Activated T-cell treated with anti-CD3 and anti-CD28 coated beads for 24 hours (primary cell): Measurements from ENCODE around the gene CPLX1.

Source experiments
- DNase-seq: peaks from one replicate; pipeline ENCODE4 v3.0.0-alpha.2; 2020; ENCODE audit warnings: low read depth

CPLX1 gene

DNA sequence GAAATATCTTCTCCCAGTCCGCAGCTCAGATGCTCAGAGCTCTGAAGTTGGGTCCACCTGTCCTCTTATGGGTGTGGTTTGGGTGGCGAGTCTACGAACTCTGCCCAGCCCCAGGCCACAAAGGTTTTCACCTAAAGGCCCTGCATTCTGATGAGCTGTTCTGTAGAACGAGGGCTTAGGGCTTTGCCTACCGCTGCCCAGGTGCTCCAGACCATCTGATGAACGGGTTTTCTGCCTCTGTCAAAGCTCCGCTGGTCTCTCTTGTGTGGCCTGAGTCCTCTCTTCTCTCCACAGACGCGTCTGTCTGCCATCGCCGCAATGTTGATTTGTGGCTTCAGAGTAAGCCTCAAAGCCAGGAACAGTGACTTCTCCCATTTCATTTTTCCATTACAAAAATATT, 28.4 kb upstream of the CPLX1 start:
- DNase-seq = no peak

DNA sequence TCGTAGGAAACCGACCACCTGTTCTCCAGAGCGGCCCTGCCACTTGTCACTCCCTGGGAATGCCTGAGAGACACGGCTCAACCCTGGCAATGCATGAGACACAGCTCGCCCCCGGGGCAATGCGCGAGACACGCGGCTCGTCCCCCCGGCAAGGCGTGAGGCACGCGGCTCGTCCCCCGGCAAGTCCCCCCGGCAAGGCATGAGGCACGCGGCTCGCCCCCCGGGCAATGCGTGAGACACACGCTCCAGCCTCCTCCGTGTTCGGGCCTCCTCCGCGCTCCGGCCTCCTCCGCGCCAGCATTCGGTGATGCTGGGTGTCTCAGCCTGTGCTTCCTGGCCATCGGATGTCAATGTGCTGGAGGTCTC, 27.5 kb upstream of the CPLX1 start:
- no peak for DNase-seq

DNA sequence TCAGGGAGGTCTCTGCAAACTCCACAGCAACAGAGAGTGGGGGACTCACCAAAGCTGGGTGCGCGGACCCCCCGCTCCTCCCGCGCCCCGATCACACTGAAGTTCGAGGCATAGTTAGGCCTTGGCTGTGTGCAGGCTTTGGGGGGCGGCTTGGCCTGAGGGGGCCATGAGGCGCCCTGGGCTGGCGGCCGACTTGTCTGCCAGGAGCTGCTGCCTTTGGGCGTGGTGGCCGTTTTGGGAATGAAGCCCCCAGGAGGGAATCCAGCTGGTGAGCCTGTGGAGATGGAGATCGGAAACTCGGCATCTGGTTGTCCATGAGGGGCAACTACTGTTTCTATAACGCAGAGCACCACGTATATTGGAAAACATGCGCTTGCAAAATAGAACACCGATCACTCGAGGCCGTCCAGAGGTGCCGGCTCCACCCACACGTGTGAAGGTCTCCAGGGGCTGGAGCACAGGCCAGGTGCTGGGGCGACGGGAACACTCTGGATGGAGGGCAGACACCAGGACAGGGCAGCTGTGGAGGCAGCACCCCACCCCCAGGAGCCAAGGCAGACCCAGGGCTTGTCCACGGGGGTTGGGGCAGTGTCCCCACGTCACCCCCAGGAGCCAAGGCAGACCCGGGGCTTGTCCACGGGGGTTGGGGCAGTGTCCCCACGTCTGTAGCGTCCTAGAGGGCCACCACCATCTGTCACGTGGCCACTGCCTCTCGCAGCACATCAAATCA, 25.9 kb upstream of the CPLX1 start:
- no peak for DNase-seq

DNA sequence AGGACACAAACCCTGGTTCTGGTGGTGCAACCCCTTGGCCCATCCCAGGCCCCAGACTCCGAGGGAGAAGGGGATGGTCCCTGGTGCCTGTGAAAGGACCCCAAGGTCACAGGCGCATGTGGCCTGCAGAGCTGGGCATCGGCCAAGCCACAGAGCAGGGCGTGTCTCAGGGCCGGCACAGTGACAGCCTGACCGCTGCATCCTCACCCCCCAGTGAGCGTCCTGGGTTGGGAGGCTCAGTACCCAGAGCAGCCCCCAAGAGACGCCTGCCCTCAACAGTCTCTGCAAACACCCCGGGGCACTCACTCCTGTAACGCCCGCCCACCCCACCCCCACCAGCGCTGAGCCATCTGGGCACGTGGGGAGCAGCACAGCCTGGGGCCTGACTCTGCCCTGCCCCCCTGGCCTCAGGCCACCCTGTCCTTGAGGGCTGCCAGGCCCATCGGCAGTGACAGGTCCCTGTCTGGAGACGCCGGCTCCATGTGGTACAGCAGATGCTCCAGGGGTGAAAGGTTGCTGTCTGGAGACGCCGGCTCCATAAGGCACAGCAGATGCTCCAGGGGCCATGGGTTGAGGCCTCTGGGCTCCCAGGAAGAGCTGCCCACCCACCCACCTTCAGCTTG, 24.5 kb upstream of the CPLX1 start:
- DNase-seq = no peak

DNA sequence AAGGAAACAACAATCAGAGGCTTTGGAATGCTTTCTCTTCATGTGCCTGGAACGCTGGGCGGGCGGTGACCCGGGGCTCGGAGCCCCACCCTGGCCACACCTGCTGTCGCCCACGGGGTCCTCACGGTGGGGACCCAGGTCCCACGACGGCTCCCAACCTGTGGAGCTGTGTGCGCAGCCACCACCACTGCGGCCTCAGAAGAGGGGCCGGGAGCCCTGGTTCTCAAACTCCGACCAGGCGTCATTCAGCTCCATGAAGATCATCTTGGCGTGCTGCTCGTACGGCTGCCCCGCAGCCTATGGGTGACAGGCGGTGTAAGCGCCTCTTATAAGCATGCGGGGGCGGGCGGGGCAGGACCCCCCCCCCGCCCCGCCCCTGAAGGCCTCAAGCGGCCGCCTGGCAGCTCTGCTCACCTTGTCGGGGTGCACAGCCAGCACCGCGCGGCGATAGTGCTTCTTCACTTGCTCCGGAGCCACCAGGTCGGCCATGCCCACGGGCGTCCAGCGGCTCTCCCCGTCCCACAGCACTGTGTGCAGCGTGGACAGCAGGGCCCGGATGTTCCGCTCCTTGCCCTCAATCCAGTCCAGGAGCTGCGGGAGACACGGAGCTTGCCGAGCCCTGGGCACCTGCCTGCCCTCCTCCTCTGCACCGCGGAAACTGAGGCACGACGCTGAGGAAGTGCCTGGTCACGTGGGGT, 23.7 kb upstream of the CPLX1 start:
- no peak for DNase-seq

DNA sequence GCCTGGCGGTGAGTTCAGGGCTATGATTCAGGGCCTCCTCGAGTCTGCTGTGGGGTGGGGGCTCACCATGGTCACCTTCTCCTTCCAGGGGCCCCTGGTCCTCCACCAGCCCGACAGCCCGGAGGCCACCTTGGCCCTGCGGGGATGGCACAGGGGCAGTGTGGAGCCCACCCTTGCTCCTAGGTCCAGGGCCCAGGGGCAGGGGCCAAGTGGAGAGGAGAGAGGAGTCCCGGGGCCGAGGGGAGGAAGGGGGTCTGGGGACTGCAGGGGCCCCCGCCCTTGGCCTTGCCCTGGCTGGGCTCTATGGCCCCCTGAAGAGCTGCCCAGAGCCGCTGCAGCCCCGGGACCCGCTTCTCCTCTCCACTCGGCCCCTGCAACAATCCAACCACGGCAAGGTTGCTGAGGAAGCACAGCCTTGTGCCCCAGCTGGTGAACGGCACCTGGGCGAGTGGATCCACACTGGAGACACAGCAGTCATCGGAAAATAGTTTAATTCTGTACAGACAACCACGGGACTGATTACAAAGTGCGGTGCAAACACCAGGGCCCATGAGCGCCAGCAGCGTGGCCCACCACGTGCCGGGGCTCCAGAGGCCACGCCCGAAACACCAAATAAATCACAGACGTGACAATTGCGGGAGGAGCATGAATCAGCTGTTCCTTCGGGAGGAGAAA, 23.0 kb upstream of the CPLX1 start:
- DNase-seq = no peak

DNA sequence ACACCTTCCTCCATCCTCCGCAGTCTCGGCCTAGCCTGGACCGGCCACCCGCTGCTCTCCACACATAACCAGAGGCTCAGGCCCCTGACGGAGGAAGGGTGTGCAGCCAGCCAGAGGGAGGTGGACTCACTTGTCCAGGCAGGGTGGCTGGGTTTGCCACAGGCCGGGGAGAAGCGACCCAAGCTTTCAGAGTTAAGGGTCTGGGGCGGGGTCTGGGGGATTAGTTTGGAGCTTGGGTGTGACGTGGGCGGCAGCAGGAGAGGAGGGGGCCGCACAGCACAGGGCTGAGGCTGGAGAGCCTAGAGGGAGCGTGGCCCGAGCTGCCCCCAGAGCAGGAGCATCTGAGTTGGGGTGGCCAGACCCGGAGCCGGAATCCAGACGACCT, 22.4 kb upstream of the CPLX1 start:
- no peak for DNase-seq

DNA sequence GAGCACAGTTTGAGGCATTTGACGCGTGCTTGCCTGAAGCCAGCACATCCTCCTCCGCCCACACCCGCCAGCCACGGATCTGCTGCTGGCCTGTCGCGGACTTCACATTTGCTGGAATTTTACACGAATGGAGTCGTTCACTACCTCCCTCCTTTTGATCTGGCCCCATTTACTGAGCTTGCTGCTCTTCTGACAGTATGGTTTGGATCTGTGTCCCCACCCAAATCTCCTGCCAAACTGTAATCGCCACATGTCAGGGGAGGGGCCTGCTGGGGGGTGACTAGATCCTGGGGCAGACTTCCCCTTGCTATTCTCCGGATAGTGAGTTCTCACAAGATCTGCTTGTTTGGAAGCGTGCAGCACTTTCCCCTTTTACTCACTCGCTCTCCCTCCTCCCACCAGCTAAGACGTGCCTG, 19.9 kb upstream of the CPLX1 start:
- no peak for DNase-seq

DNA sequence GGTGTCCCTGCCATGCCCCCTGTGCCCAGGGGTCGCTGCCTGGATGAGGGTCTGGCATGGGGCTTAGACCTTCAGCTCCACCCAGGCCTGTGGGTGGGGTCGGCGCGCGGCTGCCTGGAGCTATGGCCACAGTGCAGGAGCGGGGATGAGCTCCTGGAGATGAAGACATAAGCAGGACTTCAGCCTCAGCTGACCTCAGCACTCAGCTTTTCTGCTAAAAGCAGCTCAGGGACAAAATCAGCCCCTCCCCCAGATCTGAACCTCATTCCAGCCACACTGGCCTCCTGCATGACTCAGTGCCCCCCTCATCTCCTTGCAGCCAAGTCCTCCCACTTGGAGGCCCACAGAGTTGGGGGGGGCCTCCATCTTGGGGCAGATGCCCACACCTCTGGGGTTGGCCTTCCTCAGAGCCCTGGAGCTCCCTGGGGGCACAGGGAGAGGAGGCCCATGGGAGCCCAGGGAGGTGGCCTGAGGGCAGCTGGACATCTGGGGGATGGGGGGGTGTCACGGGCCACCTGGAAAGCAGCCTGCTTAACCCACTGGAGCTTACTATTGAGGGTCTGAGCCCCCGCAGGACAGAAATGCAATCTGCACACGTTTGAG, 19.4 kb upstream of the CPLX1 start:
- no peak for DNase-seq

DNA sequence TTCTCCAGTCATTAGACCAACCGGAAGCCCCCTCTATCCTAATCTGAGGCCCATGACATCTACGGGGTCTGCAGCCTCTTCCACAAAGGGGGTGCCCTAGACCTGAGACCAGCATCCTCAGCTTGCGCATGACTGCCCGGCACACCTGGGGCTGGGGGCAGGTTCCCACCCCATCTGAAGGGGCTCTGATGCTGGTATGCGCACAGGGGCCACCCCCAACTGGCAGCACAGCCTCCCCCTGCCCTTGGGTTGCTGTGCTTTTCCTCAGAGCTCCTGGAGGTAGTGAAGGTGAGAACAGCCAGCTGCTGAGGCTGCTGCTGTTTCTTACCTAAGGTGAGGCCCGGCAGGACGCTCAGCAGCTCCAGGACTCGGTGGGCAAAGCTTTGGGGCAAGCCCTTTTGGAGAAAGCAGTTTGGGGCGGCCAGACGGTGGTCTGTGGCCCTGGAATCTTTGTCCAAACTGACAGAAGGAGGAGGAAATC, 18.9 kb upstream of the CPLX1 start:
- no peak for DNase-seq

DNA sequence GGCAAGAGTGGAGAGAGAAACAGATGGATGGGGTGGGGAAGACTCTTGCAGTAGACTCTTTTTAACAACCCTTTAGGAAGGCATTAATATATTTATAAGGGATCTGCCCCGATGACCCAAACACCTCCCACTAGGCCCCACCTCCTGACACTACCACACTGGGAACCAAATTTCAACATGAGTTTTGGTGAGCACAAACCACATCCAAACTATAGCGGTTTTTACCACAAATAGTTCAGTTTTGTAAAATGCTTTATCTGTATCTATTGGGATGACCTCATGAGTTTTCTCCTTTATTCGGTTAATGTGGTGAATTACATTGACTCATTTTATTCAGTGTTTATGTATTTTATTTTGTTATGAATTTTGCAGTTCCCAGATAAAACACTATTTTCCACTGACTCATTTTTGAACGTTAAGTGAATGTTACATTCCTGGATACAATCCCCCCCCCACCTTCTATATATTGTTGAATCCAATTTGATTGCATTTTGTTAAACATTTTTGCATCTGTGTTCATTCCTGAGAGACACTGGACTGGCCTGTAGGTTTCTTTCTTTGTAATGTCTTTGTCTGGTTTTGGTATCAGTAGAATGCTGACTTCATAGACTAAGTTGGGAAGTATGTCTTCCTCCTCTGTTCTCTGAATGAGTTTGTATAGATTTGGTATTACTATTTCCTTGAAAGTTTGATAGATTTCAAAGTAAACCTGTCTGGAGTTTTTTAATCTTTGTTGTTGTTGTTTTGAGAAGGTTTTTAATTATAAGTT, 13.9 kb upstream of the CPLX1 start:
- DNase-seq = no peak

DNA sequence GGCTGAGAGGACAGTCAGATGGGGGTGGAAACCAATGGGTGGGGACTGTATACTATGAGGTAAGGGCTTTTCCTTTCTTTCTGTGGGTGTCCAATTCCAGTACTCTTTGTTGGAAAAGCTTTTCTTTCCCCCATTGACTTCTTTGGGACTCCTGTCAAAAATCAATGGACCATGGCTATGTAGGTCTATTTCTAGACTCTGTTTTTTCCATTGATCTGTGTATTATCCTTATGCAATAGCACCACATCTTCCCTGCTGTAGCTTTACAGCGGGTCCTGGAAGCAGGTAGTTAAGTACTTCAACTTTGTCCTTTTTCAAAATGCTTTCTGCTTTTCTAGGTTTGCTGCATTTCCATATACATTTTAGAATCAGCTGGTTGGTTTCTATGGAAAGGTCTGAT, 11.8 kb upstream of the CPLX1 start:
- DNase-seq = no peak

DNA sequence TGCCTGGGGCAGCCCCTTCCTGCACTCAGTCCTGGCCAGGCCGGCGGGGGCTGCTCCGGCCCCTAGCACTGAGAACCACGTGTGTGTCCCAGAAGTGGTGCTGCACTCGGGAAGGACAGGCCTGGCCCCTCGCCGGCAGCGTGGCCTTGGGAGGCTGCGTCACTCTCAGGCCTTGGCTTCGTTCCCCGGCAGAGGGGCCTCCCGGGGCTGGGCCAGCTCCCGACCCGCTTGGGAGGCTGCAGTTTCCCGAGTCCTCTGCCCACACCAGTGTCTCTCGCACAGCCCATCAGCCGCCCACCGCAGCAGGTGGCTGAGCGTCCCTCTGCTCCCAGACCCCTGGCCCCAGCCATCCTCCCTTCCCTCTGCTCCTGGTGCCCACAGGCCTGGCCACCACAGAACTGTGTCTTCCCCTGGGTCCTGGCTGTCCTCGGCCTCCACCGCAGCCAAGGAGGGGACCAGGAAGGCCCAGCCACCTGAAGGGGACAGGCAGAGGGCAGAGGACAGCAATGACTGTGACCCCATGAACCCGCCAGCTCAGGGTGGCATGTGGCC, 10.9 kb upstream of the CPLX1 start:
- DNase-seq = no peak

DNA sequence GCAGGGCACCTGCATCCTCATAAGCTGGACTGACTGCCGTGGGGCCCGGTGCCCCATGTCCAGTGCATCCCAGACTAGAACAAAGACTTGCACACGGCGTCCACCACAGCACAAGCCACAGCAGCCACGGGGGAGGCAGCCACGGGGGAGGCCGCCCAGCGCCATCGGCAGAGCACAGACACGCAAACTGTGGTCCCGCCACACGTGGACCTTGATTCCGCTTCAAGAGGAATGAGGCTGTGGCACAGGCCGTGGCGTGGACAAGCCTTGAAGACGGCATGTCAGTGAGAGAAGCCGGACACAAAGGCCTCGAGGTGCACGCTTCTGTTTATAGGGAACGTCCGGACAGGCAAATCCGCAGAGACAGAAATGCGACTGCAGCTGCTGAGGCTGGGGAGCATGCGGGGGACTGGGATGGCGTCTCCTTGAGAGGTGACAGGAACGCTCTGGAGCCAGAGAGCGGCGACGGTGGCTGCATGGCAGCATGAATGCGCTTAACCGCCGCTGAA, 10.1 kb upstream of the CPLX1 start:
- no peak for DNase-seq

DNA sequence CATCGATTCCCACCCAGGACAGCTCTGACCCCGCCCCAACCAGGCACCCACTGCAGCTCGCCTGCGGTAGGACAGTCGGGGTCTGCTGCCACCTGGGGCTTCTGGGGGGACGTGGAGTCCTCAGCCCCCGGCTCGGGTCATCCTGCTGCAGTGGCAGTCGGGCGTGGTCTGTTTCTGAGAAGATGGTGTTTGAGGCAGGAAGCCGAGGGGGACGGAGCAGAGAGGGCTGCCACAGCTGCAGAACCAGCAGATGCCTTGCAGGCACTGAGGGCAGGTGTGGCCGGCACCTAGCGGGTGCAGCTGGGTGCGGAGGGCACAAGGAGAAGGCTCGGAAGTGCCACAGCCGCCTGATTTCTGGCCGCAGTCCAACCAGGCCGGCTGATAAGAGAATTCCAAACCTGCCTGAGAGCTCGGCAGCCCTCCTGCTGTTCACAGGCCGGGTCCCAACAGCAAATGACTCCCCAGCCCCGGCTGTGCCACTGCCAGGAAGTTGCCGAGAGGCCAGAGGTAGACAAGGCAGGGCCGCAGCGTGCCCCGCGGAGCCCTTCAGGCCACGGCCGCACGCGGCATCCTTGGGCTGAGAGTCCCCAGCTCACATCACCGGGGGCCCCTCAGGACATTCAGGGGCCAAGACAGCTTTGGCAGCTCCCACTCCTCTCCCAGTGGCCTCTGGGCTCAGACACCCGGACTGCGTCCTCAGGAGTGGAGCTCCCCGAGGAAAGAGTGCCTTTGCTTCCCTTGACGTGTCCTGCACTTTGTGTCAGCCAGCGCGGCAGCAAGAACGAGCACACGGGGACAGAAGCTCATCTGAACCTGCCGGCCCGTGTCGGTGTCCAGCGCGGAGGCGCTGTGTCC, 9.4 kb upstream of the CPLX1 start:
- DNase-seq = no peak

DNA sequence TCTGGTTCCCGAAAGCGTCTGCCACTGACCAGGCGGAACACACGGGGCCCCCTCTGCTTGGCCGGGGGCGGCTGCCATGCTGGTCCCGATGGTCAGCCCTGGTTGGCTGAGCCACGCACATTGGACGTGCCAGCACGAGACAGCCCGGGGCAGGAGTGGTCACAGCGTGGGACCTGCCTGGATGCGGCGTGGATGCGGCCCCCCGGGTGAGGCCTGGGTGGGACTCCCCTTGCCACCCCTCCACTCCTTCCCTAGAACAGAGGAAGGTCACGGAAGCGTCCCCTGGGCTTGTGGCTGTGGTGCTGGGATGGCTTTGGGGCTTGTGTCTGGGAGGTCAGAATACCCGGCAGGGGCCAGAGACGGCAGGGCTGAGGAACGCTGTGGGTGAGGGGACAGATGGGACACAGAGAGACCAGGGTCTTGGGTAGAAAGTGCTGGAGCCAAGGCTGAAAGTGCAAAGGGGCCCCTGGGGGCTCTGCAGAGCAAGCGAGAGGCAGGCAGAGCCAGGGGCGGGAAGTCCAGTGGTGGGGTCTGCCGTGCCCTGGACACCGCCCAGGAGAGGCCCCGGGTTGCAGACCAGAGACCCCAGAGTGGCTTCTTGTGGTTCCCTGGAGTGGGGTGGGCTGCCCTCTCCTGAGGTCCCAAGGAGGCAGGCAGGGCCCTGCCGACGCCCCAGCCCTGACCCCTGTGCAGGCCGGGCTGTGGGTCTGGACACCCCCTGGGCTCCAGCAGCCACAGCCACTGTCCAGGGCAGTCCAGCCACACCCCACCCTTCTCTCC, 8.6 kb upstream of the CPLX1 start:
- no peak for DNase-seq

DNA sequence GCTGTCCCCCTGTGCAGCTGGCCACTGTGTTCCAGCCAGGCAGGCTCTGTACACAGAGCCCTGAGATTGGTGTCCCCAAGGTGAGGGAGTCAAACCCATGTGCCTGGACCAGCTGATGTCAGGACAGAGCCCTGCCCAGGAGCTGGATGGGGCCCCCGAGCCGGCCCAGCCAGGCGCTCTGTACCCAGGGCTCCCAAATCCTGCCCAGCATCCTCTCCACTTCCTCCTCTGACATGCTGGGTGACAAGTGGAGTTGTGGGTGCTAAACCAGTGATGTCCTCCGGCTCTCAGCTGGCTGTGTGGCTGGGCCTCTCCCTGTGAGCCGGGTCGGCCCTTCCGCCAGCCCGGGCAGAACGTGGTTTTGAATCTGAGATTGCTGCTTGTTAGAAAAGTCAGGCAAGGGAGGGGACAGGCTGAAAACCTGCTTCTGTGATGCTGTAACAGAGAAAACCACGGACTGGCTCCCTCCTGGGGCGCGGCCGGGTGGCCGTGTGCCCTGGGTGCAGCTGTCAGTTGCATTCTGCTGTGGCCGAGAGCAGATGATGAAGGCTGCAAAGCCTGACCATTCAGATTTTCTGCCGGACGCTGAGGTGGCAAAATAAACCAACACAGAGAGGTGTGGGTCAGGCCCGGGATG, 7.9 kb upstream of the CPLX1 start:
- DNase-seq = no peak

DNA sequence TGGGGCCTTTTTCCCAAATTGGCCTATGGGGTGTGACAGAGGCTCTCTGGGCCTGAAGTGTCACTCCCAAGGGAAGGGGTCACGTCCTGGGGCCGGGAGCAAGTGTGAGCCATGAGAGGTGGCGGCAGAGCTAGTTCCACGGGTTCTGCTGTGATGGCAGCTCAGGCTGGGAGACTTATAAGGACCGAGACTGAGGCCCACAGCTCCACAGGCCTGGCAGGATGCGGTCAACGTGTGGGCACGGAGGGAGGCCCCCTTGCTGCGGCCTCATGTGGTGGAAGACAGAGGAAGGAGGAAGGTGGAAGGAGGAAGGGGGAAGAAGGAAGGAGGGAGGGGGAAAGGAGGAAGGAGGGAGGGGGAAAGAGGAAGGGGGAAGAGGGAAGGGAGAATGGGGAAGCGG, 7.2 kb upstream of the CPLX1 start:
- no peak for DNase-seq

DNA sequence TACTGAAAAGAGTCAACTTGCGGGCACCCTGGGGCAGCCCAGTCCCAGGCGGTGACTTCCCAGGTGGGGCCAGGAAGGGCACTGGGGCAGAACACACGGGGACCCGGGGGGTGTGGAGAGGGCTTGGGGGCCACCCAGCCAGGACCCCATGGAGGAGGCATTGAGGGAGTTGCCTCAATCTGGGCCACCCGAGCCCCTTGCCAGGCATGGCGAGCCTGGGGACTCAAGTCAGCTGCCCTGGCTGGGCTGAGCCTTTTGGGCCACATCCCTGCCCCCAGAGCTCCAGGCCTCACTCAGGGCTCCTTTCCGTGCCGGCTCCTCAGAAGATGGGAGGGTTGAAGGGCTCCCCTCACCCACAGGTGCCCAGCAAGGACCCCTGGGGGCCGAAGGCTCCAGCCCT, 6.6 kb upstream of the CPLX1 start:
- no peak for DNase-seq
